Kidney epithelial cell (primary cell): Measurements from ENCODE around the gene PALM. TPM values are rescaled to one million over a fixed set of nuclear protein-coding genes. Genes with fewer than 3 reads are reported as not detected.

Experiments
- DNase-seq: peaks from one replicate; pipeline ENCODE4 v3.0.0-alpha.2; 2010; ENCODE audit warnings: low read depth
- H3K27me3 ChIP-seq: 2 replicates; pipeline ENCODE4 v1.6.0; 2011; ENCODE audit warnings: low read length; ENCODE audit not compliant: control insufficient read depth, insufficient read depth
- H3K36me3 ChIP-seq: 2 replicates; pipeline ENCODE4 v1.5.1; 2011; ENCODE audit warnings: low read length; ENCODE audit not compliant: control insufficient read depth, insufficient read depth
- H3K4me3 ChIP-seq: 2 replicates; pipeline ENCODE4 v1.5.1; 2011; ENCODE audit warnings: low read depth, mild to moderate bottlenecking, control low read depth, low read length
- CTCF ChIP-seq: IDR thresholded peaks from 2 replicates; pipeline ENCODE4 v1.5.1; 2011; ENCODE audit warnings: mild to moderate bottlenecking, moderate library complexity, low read length, control low read depth, inconsistent platforms; ENCODE audit not compliant: insufficient read depth, poor library complexity, severe bottlenecking
- total RNA-seq: library from RNA; depleted of rRNA; stranded (reverse); fragments of >200 nt; gene quantifications from 2 replicates; pipeline ENCODE4 v1.2.3, GENCODE V29; 2015

The PALM gene
- total RNA-seq, 1 donor from 2014 or later = 49.8 TPM

GRCh38 chr19:771332-771785 lies 62.6 kb downstream of the PALM start:
- H3K27me3 ChIP-seq = no peaks in the 10 kb centered on the region
- TF ChIP-seq CTCF = peak; percentile 71
- no peak for DNase-seq

GRCh38 chr19:772063-772462 lies 63.3 kb downstream of the PALM start:
- Histone ChIP-seq H3K36me3 (no peaks in the 10 kb centered on the region), H3K27me3 (no peaks in the 10 kb centered on the region), H3K4me3 (no peak overlapping the region)
- no peak for TF ChIP-seq CTCF
- no peak for DNase-seq

More at GRCh38 chr19:771332-771785, 62.6 kb downstream of the PALM start:
- Histone ChIP-seq H3K4me3 (no peak overlapping the region), H3K36me3 (no peaks in the 10 kb centered on the region)

GRCh38 chr19:772730-773436 lies 64.1 kb downstream of the PALM start:
- Histone ChIP-seq H3K27me3 (no peaks in the 10 kb centered on the region), H3K36me3 (no peaks in the 10 kb centered on the region), H3K4me3 (no peak overlapping the region)
- DNase-seq = no peak
- TF ChIP-seq CTCF = no peak

GRCh38 chr19:776549-776948 lies 67.8 kb downstream of the PALM start:
- TF ChIP-seq CTCF = no peak
- no peak overlapping the region for H3K4me3 ChIP-seq
- no peaks in the 10 kb centered on the region for H3K27me3 ChIP-seq
- no peak for DNase-seq
- no peaks in the 10 kb centered on the region for H3K36me3 ChIP-seq

GRCh38 chr19:778910-779653 lies 70.3 kb downstream of the PALM start:
- peak; percentile 83 for DNase-seq
- no peak overlapping the region for H3K4me3 ChIP-seq
- no peaks in the 10 kb centered on the region for H3K27me3 ChIP-seq
- H3K36me3 ChIP-seq = no peaks in the 10 kb centered on the region
- no peak for TF ChIP-seq CTCF
